ENCODE measurements around the gene CHD1.
"Not testable (repeated sequence)": the region's sequence is repeated elsewhere in the genome, so short reads cannot be mapped to it uniquely, and the experiment has no call there.

Gene CHD1

GRCh38 chr5:98928873-98929709 is at the start of gene CHD1:
TSS of gene CHD1 (minus strand) at chr5:98929007. CDS start at chr5:98926386, 2,621 bp downstream.
- DNase-seq (ENCODE audit: low read depth) = peak; percentile 98

GRCh38 chr5:98978528-98978927 is 49.7 kb upstream of the CHD1 start:
- no peak for DNase-seq (ENCODE audit: low read depth)

DNA sequence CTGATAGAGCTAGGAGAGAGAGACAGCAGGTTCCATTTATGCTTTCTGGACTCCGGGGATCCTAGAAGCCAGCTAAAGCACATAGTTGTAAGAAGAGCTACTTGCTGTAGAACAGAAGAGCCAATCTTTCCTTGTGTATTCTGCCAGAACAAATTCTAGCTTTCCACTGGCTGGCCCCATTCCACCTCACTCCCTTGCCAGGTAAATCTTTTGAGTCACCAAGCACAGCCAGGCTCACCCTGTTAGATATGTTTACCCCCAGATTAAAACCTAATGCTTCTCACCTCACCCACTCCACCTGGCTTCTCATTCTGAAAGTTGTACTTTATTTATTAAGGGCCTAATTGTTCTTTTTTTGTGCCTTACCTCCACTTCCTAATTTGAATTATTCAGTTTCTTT is 48.9 kb upstream of the CHD1 start:
- no peak for DNase-seq (ENCODE audit: low read depth)

- DNase-seq (ENCODE audit: low read depth) = no peak
These were observed 47.0 kb upstream of the CHD1 start for GRCh38 chr5:98975682-98976407.

GRCh38 chr5:98975223-98975622 is 46.4 kb upstream of the CHD1 start:
- DNase-seq (ENCODE audit: low read depth) = no peak

DNA sequence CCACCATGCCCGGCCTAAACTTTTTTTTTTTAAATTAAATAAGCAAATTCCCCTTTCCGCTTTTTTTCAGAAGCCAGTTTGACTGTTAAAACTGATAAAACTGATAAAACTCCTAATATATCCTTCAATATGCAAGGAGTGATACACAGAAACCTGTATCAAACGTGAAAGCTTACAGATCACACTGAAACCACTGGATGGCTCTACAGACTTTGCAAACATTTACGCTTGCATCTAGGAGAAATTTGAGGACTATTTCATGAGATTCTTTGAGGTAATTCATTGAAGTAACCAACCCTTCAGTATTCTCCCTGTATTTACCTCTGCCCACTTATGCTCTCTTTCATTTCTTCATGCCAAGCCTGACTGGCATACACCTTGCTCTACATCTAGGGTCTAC is 40.6 kb upstream of the CHD1 start:
- DNase-seq (ENCODE audit: low read depth) = no peak

DNA sequence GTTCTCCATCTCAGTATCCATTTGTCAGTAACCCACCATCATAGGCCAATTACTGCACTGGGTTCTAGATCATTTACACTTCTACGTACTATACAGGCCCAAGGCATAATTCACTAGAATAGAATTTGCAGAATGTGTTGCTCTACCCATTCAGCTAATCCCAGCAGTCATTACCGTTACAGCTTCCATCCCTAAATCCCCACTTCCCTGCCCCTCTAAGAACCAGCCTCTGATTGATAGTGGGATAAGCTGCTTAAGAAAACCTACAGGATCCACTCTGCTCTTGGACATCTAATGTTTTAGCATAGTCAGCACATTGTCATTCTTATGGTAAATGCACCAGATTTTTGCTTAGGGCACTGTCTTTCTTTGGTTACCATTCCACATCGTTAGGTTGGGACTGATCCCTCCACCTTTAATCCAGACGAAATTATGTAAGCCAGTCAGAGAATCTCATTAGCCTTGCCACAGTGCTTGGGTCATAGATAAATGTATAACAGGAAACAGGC is 39.3 kb upstream of the CHD1 start:
- no peak for DNase-seq (ENCODE audit: low read depth)

DNA sequence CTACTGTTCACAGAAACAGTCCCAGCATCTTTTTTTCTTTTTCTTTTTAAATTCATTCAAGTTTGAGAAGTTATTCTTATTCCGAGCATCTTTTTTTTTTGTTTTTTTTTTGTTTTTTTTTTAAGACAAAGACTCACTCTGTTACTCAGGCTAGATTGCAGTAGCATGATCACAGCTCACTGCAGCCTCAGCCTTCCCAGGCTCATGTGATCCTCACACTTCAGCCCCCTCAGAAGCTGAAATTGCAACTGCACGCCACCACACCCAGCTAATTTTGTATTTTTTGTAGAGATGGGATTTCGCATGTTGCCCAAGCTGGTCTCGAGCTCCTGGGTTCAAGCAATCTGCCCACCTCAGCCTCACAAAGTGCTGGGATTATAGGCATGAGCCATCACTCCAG is 36.4 kb upstream of the CHD1 start:
- DNase-seq (ENCODE audit: low read depth) = no peak

GRCh38 chr5:98964621-98965020 is 35.8 kb upstream of the CHD1 start:
- no peak for DNase-seq (ENCODE audit: low read depth)

- DNase-seq (ENCODE audit: low read depth) = no peak
These were observed 34.2 kb upstream of the CHD1 start for GRCh38 chr5:98963019-98963418.

DNA sequence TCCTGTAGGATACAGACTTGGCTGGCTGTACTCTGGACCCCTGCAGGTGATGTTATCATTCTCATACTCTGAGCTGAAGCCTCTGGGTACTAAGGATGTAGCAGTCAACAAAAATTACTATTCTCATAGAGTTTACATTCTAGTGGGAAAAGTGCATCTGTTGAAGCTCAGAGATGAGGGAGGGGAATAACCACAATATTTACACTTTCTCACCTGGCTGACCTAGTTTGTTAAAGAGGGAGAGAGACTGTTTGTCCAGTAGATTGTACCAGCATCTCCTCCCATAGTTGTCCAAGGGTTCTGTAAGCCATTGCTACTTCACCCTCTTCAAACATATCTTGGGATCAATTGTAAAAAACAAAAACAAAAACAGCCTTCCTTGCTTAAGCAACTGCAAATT is 33.8 kb upstream of the CHD1 start:
- DNase-seq (ENCODE audit: low read depth) = no peak

- no peak for DNase-seq (ENCODE audit: low read depth)
These were observed 33.0 kb upstream of the CHD1 start for GRCh38 chr5:98961665-98962344.

DNA sequence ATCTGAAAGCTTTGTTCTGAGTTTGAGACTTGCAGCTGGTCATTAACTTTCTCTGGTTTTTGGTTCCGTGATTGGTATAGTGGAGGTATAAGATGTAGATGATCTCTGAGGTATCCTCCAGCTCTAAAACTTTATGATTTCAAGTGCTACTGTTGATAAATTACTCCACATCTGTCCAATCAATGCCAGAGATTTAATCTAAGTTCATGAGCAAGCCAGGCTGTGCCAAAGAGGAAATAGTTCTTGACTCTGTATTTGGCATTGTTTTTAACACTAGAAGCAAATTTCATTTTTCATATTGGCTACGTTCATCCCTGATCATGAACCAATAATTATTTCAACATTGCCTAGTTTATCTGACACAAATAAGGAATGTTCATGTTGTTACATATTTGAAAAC is 28.5 kb upstream of the CHD1 start:
- DNase-seq (ENCODE audit: low read depth) = no peak

DNA sequence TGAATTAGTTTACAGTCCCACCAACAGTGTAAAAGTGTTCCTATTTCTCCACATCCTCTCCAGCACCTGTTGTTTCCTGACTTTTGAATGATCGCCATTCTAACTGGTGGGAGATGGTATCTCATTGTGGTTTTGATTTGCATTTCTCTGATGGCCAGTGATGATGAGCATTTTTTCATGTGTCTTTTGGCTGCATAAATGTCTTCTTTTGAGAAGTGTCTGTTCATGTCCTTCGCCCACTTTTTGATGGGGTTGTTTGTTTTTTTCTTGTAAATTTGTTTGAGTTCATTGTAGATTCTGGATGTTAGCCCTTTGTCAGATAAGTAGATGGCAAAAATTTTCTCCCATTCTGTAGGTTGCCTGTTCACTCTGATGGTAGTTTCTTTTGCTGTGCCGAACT is 27.1 kb upstream of the CHD1 start:
- not testable (repeated sequence) for DNase-seq (ENCODE audit: low read depth)

DNA sequence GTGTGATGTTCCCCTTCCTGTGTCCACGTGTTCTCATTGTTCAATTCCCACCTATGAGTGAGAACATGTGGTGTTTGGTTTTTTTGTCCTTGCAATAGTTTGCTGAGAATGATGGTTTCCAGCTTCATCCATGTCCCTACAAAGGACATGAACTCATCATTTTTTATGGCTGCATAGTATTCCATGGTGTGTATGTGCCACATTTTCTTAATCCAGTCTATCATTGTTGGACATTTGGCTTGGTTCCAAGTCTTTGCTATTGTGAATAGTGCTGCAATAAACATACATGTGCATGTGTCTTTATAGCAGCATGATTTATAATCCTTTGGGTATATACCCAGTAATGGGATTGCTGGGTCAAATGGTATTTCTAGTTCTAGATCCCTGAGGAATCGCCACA is 26.7 kb upstream of the CHD1 start:
- DNase-seq (ENCODE audit: low read depth) = not testable (repeated sequence)

DNA sequence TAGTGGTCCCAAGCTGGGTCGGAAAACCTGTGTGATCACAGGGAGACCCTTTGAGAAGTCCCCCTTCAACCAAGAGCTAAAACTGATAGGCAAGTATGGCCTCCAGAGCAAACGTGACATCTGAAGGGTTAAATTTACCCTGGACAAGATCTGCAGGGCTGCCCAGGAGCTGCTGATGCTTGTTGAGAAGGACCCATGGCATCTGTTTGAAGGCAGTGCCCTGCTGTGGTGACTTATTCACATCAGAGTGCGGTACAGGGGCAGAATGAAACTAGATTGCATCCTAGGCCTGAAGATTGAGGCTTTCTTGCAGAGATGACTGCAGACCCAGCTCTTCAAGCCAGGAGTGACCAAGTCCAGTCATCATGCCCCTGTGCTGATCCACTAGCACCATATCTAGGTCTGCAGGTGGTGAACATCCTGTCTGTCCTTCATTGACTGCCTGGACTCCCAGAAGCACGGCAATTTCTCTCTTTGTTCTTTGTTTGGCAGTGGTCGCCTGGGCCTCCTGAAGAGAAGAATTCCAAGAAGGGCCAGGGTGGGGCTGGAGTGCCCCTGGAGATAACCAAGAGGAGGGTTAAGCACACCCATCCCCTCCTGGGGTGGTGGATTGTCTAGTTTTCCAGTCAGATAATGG is 25.7 kb upstream of the CHD1 start:
- no peak for DNase-seq (ENCODE audit: low read depth)

DNA sequence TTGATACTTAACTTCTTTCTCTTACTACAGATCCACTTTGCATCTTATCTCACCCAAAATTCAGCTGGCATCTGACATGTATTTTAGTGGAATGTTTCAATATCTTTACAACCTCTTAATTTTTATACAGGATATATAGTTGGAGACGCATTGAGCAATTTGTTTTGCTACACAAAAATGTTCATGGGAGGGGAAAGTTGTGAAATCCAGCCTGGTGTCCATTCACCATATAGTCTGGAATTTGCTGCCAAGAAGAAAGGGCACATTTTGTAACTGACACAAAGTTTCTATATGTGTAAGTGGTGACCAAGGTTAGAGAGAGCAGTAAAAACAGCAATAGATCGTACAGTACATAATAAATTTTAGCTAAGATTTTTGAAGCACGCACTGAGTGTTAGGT is 14.0 kb upstream of the CHD1 start:
- DNase-seq (ENCODE audit: low read depth) = peak; percentile 9

GRCh38 chr5:98941131-98941883 is 12.5 kb upstream of the CHD1 start:
- DNase-seq (ENCODE audit: low read depth) = no peak

- peak; percentile 59 for DNase-seq (ENCODE audit: low read depth)
These were observed 11.8 kb upstream of the CHD1 start for GRCh38 chr5:98940581-98940980.

DNA sequence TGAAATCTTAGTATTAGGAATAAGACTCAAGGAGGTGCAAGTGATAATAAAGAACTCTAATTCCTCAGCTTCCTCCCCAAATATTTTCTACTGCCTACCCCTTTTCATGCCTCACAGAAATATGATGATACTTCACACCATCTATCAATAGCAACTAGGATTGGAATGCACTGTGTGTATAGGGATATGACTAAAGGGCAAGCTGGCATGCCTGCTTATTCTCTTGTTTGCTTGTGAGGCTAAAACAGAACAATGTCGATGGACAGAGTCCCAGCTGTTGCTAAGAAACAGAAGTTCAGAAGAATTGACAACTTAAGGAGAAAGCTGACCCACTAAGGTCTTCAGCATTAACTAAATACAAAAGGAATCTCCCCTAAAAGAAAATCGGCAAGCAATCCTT is 9.7 kb upstream of the CHD1 start:
- DNase-seq (ENCODE audit: low read depth) = peak; percentile 49

DNA sequence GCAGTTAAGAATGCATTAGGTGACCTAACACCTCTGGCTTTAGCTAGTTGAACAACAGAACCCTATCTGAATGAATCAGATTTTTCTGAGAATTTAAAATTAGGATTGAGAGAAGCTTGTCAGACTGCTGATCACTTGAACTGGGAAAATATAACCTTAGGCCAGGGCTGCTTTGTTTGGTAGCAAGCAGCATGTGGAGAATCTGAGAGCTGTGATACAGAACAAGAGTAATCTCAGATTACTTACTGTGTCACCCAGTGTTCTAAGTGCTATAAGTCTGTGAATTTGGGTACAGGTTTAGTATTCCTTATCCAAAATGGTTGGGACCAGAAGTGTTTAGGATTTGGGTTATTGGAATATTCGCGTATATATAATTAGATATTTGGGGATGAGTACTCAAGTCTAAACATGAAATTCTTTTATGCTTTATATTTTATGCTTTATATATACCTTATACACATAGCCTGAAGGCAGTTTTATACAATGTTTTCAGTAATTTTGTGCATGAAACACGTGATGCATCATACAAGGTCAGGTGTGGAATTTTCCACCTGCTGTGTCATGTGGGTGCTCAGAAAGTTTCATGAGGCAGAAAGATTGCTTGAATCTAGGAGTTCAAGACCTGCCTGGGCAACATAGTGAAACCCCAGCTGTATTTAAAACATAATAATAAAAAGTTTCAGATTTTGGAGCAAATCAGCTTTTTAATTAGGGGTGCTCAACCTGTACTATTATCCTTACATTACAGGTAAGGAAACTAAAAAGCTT is 8.3 kb upstream of the CHD1 start:
- DNase-seq (ENCODE audit: low read depth) = no peak
